ENCODE data around the gene MUC15. TPM values are rescaled to one million over a fixed set of nuclear protein-coding genes. Genes with fewer than 3 reads are reported as not detected.

The MUC15 gene
- total and polyA plus RNA-seq, 2 of the 4 experiments (the other 2 are of a cell fraction): not detected

- no CpG with 5 or more reads among the region's 1 CpG for WGBS, 2 experiments (ENCODE audit: extremely low coverage in 2 of 2, insufficient read length in 1 of 2)
- peak; percentile 6 for DNase-seq
- no peak; the same call in 1 of the 2 replicates for ATAC-seq (ENCODE audit: low read depth)
- H3K4me2 ChIP-seq (ENCODE audit: low read depth, low read length): no peak overlapping the region
- H4K91ac ChIP-seq (ENCODE audit: insufficient read depth, low read depth, low read length): no peak overlapping the region
- H4K5ac ChIP-seq (ENCODE audit: low read depth, low read length): no peak overlapping the region
- H3K14ac ChIP-seq (replicated peaks; ENCODE audit: low read depth, low read length): no peak overlapping the region
- ChIA-PET CTCF (interaction anchor here (0.8 kb wide), 1 partner anchor 11 kb away, joined by 4 read pairs; no protein-coding TSS in a partner anchor), POLR2A (ENCODE audit: unreplicated experiment) (no interaction called here)
- H3K4me3 ChIP-seq (ENCODE audit: insufficient read depth, low read depth, low read length): no peak overlapping the region
- intact Hi-C loops (cut with micrococcal nuclease) (loop anchor here (1.0 kb wide), 1 partner anchor 254 kb away; no protein-coding TSS in a partner anchor), dilution Hi-C loops (cut with HindIII; ENCODE audit: low sequenced_read_pairs, unreplicated experiment) (no loop called here), in situ Hi-C loops (cut with MboI; ENCODE audit: low sequenced_read_pairs) (no loop called here)
- no peak overlapping the region for H3K9ac ChIP-seq (ENCODE audit: low read depth, low read length)
- H2AK5ac ChIP-seq (ENCODE audit: low read depth, low read length): no peak overlapping the region
- no peaks in the 10 kb centered on the region for H3K4me1 ChIP-seq (ENCODE audit: control insufficient read depth, insufficient read depth, low read length)
- H3K27ac ChIP-seq (ENCODE audit: insufficient read depth, low read length): no peak overlapping the region
- H3K9me3 ChIP-seq (ENCODE audit: control insufficient read depth, insufficient read depth, low read length): no peaks in the 10 kb centered on the region
- no peak overlapping the region for H2BK20ac ChIP-seq (ENCODE audit: low read depth, low read length)
- TF ChIP-seq CTCF (conservative IDR thresholded peaks at IDR 0.05; ENCODE audit: low read depth, low read length) (peak; percentile 48), CEBPB (IDR thresholded peaks at IDR 0.05; ENCODE audit: low read depth, low read length) (no peak), RAD21 (IDR thresholded peaks at IDR 0.05; ENCODE audit: low read length) (peak; percentile 25; the same call in 1 of the 2 replicates), POLR2A (IDR thresholded peaks at IDR 0.05; ENCODE audit: low read depth, low read length) (no peak)
- no peaks in the 10 kb centered on the region for H3K9me1 ChIP-seq (ENCODE audit: insufficient read depth, low read length)
- H2BK15ac ChIP-seq (ENCODE audit: low read depth, low read length): no peak overlapping the region
- no peak overlapping the region for H4K8ac ChIP-seq (ENCODE audit: low read depth in 2 of 2, low read length in 2 of 2)
- H4K20me1 ChIP-seq (ENCODE audit: insufficient read depth, low read length): no peaks in the 10 kb centered on the region
- no peak overlapping the region for H3K23ac ChIP-seq (ENCODE audit: low read depth, low read length)
- no peaks in the 10 kb centered on the region for H3K27me3 ChIP-seq (ENCODE audit: control insufficient read depth, insufficient read depth, low read length)
- no peak overlapping the region for H2BK120ac ChIP-seq (ENCODE audit: low read depth, low read length)
- no peak overlapping the region for H2AK9ac ChIP-seq (replicated peaks; ENCODE audit: low read depth, low read length, poor library complexity)
- no peak overlapping the region for H2BK5ac ChIP-seq (ENCODE audit: low read depth, low read length, poor library complexity, severe bottlenecking)
- H2AFZ ChIP-seq (replicated peaks; ENCODE audit: low read length, poor library complexity): no peak overlapping the region
- no TSS peak for BruUV-seq (replicated peaks)
- H3K79me1 ChIP-seq (ENCODE audit: low read depth in 1 of 2, low read length in 2 of 2): no peaks in the 10 kb centered on the region
- no peak overlapping the region for H3K4ac ChIP-seq (ENCODE audit: low read depth, low read length)
- no peak overlapping the region for H3K18ac ChIP-seq (ENCODE audit: low read depth, low read length)
- no peak overlapping the region for H3K56ac ChIP-seq (ENCODE audit: extremely low read depth, insufficient read depth, low read length)
- no peaks in the 10 kb centered on the region for H3K36me3 ChIP-seq (ENCODE audit: control insufficient read depth, insufficient read depth, low read length)
Measured at GRCh38 chr11:26551186-26551801, 20.8 kb downstream of the MUC15 start.

Measured in IMR-90 (cell line).